Panc1 (cell line): ENCODE results near the gene NR1H3. TPM values are rescaled to one million over a fixed set of nuclear protein-coding genes. Genes with fewer than 3 reads are reported as not detected.

Experiments used
- ATAC-seq: fragments of 200-7000 bp; cut with Tn5 transposase; 2 replicates; pipeline ENCODE4 v1.9.1; 2020; ENCODE audit warnings: mild to moderate bottlenecking, moderate library complexity
- BruUV-seq: library from RNA; stranded (reverse); fragments of 400-500 nt; replicated peaks from 2 replicates; lab custom pipeline; 2021; lab: Mats Ljungman, UMichigan
- CTCF ChIA-PET: fragments of 300-600 bp; sonication (Branson Sonifier 250); formaldehyde crosslinking; loops from one replicate; lab custom pipeline; 2022; ENCODE audit warnings: antibody characterized with exemption; lab: Charles Lee
- POLR2A ChIA-PET: fragments of 300-600 bp; sonication (Branson Sonifier 250); formaldehyde crosslinking; loops from one replicate; lab custom pipeline; 2022; ENCODE audit warnings: antibody characterized with exemption; lab: Charles Lee
- DNase-seq: peaks from one replicate; pipeline ENCODE4 v3.0.0-alpha.2; 2010; ENCODE audit warnings: low read depth, low spot score
- H3K27ac ChIP-seq: 2 replicates; pipeline ENCODE4 v1.5.1; 2011; ENCODE audit warnings: mild to moderate bottlenecking, low read length, inconsistent platforms
- H3K27me3 ChIP-seq: fragments of 200-500 bp; sonication (Bioruptor generic); 2 replicates; pipeline ENCODE4 v1.6.0; 2014; ENCODE audit warnings: low read length, inconsistent platforms; ENCODE audit not compliant: control insufficient read depth, insufficient read depth
- H3K36me3 ChIP-seq: fragments of 200-500 bp; sonication (Bioruptor generic); 2 replicates; pipeline ENCODE4 v1.5.1; 2014; ENCODE audit warnings: inconsistent platforms, mild to moderate bottlenecking, low read length, moderate library complexity; ENCODE audit not compliant: control insufficient read depth, insufficient read depth
- H3K4me1 ChIP-seq: 2 replicates; pipeline ENCODE4 v1.5.1; 2011; ENCODE audit warnings: inconsistent platforms, mild to moderate bottlenecking, low read length, moderate library complexity; ENCODE audit not compliant: control insufficient read depth, insufficient read depth
- H3K4me3 ChIP-seq, 2 experiments: 2 replicates each; pipeline ENCODE4 v1.5.1; 2011 to 2012; ENCODE audit warnings: low read depth in 2 of 2, low read length in 2 of 2, mild to moderate bottlenecking in 2 of 2, inconsistent platforms in 1 of 2, moderate library complexity in 1 of 2
- H3K9me3 ChIP-seq: fragments of 200-500 bp; sonication (Bioruptor generic); 2 replicates; pipeline ENCODE4 v1.5.1; 2014; ENCODE audit warnings: low read depth, mild to moderate bottlenecking, inconsistent platforms, low read length, moderate library complexity; ENCODE audit not compliant: control insufficient read depth, insufficient read depth
- POLR2AphosphoS5 ChIP-seq: IDR thresholded peaks from 2 replicates; pipeline ENCODE4 v1.6.1; 2012; ENCODE audit warnings: mild to moderate bottlenecking, low read depth, low read length, moderate library complexity
- SIN3A ChIP-seq: IDR thresholded peaks from 2 replicates; pipeline ENCODE4 v1.6.1; 2012; ENCODE audit warnings: low read depth, mild to moderate bottlenecking, low read length, moderate library complexity, borderline replicate concordance; ENCODE audit not compliant: insufficient read depth
- TCF7L2 ChIP-seq: IDR thresholded peaks from 2 replicates; pipeline ENCODE4 v1.6.1; 2011; ENCODE audit warnings: mild to moderate bottlenecking, low read depth, low read length, inconsistent platforms
- in situ Hi-C: cut with HindIII; loops from 2 replicates; pipeline ENCODE4 v1.10.0; 2016; ENCODE audit warnings: low sequenced_read_pairs, low pct_unique_long_range_greater_than_20kb
- intact Hi-C: fragments of 100-400 bp; cut with micrococcal nuclease; formaldehyde crosslinking; loops from one replicate; pipeline ENCODE4 v1.10.0; 2022; ENCODE audit not compliant: unreplicated experiment
- total RNA-seq: library from RNA; stranded (reverse); gene quantifications from one replicate; pipeline ENCODE4 v1.2.1, GENCODE V29; 2021; ENCODE audit not compliant: unreplicated experiment
- TF ChIP-seq, protein P1 (sequence below): fragments of 450-650 bp; IDR thresholded peaks from 2 replicates; pipeline ENCODE4 v1.5.1; 2017; ENCODE audit warnings: mild to moderate bottlenecking
- TF ChIP-seq, protein P2 (sequence below), 2 experiments: IDR thresholded peaks; 2 replicates each; pipeline ENCODE4 v1.6.1; 2011 to 2012; ENCODE audit warnings: low read depth in 2 of 2, control low read depth in 1 of 2, low read length in 1 of 2, mild to moderate bottlenecking in 1 of 2, moderate library complexity in 1 of 2; ENCODE audit not compliant: insufficient read depth in 1 of 2

Gene NR1H3
- total RNA-seq, 1 experiment from 2014 or later = 17.2 TPM

DNA sequence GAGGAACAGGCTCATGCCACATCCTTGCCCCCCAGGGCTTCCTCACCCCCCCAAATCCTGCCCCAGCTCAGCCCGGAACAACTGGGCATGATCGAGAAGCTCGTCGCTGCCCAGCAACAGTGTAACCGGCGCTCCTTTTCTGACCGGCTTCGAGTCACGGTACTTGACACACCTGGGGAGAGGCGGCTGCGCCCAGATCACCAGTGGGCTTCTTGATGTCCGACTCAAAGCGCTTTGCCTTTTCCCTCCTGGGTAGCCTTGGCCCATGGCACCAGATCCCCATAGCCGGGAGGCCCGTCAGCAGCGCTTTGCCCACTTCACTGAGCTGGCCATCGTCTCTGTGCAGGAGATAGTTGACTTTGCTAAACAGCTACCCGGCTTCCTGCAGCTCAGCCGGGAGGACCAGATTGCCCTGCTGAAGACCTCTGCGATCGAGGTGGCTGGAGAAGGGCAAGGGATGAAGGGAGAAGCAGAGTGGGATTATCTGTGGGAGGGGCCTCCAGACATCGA is 3.5 kb downstream of the NR1H3 start:
- TF ChIP-seq, protein P1, sequence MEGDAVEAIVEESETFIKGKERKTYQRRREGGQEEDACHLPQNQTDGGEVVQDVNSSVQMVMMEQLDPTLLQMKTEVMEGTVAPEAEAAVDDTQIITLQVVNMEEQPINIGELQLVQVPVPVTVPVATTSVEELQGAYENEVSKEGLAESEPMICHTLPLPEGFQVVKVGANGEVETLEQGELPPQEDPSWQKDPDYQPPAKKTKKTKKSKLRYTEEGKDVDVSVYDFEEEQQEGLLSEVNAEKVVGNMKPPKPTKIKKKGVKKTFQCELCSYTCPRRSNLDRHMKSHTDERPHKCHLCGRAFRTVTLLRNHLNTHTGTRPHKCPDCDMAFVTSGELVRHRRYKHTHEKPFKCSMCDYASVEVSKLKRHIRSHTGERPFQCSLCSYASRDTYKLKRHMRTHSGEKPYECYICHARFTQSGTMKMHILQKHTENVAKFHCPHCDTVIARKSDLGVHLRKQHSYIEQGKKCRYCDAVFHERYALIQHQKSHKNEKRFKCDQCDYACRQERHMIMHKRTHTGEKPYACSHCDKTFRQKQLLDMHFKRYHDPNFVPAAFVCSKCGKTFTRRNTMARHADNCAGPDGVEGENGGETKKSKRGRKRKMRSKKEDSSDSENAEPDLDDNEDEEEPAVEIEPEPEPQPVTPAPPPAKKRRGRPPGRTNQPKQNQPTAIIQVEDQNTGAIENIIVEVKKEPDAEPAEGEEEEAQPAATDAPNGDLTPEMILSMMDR = no peak
- TF ChIP-seq POLR2AphosphoS5 = no peak
- TF ChIP-seq TCF7L2 = no peak
- no peak for TF ChIP-seq SIN3A
- TF ChIP-seq, protein P2, sequence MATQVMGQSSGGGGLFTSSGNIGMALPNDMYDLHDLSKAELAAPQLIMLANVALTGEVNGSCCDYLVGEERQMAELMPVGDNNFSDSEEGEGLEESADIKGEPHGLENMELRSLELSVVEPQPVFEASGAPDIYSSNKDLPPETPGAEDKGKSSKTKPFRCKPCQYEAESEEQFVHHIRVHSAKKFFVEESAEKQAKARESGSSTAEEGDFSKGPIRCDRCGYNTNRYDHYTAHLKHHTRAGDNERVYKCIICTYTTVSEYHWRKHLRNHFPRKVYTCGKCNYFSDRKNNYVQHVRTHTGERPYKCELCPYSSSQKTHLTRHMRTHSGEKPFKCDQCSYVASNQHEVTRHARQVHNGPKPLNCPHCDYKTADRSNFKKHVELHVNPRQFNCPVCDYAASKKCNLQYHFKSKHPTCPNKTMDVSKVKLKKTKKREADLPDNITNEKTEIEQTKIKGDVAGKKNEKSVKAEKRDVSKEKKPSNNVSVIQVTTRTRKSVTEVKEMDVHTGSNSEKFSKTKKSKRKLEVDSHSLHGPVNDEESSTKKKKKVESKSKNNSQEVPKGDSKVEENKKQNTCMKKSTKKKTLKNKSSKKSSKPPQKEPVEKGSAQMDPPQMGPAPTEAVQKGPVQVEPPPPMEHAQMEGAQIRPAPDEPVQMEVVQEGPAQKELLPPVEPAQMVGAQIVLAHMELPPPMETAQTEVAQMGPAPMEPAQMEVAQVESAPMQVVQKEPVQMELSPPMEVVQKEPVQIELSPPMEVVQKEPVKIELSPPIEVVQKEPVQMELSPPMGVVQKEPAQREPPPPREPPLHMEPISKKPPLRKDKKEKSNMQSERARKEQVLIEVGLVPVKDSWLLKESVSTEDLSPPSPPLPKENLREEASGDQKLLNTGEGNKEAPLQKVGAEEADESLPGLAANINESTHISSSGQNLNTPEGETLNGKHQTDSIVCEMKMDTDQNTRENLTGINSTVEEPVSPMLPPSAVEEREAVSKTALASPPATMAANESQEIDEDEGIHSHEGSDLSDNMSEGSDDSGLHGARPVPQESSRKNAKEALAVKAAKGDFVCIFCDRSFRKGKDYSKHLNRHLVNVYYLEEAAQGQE (IDR thresholded peaks at IDR 0.05; ENCODE audit: insufficient read depth in 1 of 2, low read depth in 2 of 2, low read length in 1 of 2) = no peak
- ATAC-seq (no peak), DNase-seq (no peak)
- CTCF ChIA-PET = no interaction called here
- H3K27ac ChIP-seq = no peak overlapping the region
- no TSS peak for BruUV-seq
- no peaks in the 10 kb centered on the region for H3K27me3 ChIP-seq
- no peaks in the 10 kb centered on the region for H3K36me3 ChIP-seq
- H3K9me3 ChIP-seq = no peaks in the 10 kb centered on the region
- H3K4me3 ChIP-seq = no peak overlapping the region
- intact Hi-C loops = no loop called here
- in situ Hi-C loops = no loop called here
- H3K4me1 ChIP-seq = peaks cover 33% of the 10 kb centered on the region
- POLR2A ChIA-PET = no interaction called here

- Histone ChIP-seq H3K27me3 (no peaks in the 10 kb centered on the region), H3K36me3 (no peaks in the 10 kb centered on the region), H3K4me3 (no peak overlapping the region), H3K27ac (no peak overlapping the region), H3K4me1 (peaks cover 26% of the 10 kb centered on the region), H3K9me3 (no peaks in the 10 kb centered on the region)
- intact Hi-C loops = no loop called here
- BruUV-seq = no TSS peak
- in situ Hi-C loops = no loop called here
- TF ChIP-seq TCF7L2 = no peak
- ChIA-PET POLR2A (interaction anchor here (0.5 kb wide), 1 partner anchor 33 kb away, joined by 7 read pairs; no protein-coding TSS in a partner anchor), CTCF (no interaction called here)
- DNase-seq = no peak
- ATAC-seq = no peak
These were observed 6.3 kb downstream of the NR1H3 start for GRCh38 chr11:47264119-47264518.

DNA sequence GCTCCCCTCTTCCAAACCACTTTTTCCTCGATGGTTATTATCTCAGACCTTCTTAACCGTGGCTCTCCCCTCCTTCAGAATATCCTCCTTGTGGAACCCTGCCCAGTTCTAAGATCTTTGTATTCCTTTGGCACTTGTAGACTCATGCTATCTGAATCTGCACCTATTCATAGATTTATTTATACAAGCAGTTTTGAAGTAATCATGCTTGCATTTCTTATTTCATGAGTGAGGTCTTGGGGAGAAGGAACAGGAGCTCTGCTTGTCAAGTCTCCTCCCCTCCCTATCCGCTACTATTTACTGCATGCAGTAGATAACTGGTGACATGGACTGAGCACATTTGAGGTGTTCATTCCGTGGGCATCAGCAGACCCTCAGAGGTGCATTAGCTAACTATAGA is 6.7 kb downstream of the NR1H3 start:
- Histone ChIP-seq H3K4me1 (peaks cover 24% of the 10 kb centered on the region), H3K36me3 (no peaks in the 10 kb centered on the region), H3K27me3 (no peaks in the 10 kb centered on the region), H3K4me3 (no peak overlapping the region), H3K27ac (peak overlapping the region; percentile 20; the same call in 1 of the 2 replicates), H3K9me3 (no peaks in the 10 kb centered on the region)
- no peak for ATAC-seq
- no TSS peak for BruUV-seq
- intact Hi-C loops (no loop called here), in situ Hi-C loops (no loop called here)
- ChIA-PET POLR2A (no interaction called here), CTCF (no interaction called here)
- no peak for DNase-seq
- TF ChIP-seq, protein P1 = no peak
- TF ChIP-seq SIN3A = no peak
- TF ChIP-seq TCF7L2 = no peak
- TF ChIP-seq, protein P2 (IDR thresholded peaks at IDR 0.05; ENCODE audit: insufficient read depth in 1 of 2, low read depth in 2 of 2, low read length in 1 of 2) = no peak
- TF ChIP-seq POLR2AphosphoS5 = no peak
